Iris pigment epithelial cell (primary cell): ENCODE measurements around the gene NHLRC4.

Source experiments
- DNase-seq: peaks from one replicate; pipeline ENCODE4 v3.0.0-alpha.2; 2011; ENCODE audit warnings: low read depth

NHLRC4 gene

GRCh38 chr16:567373-568256 lies 810 bp downstream of the NHLRC4 start:
- DNase-seq = no peak

- no peak for DNase-seq
Measured at GRCh38 chr16:568401-569258, 1.8 kb downstream of the NHLRC4 start.

- DNase-seq = peak; percentile 49
Measured at GRCh38 chr16:569445-570254, 2.8 kb downstream of the NHLRC4 start, which contains the start of gene PIGQ. Gene PIGQ (plus strand): TSS chr16:569968. CDS start chr16:574075, 4,107 bp downstream.

GRCh38 chr16:572865-573650 lies 6.3 kb downstream of the NHLRC4 start:
- DNase-seq = no peak

GRCh38 chr16:574021-574760 lies 7.4 kb downstream of the NHLRC4 start:
- no peak for DNase-seq

GRCh38 chr16:575354-576196 lies 8.8 kb downstream of the NHLRC4 start:
- DNase-seq = no peak

GRCh38 chr16:576197-576822 lies 9.5 kb downstream of the NHLRC4 start:
- DNase-seq = no peak

GRCh38 chr16:576823-577201 lies 10.0 kb downstream of the NHLRC4 start:
- no peak for DNase-seq

- DNase-seq = no peak
Measured at GRCh38 chr16:577796-578195, 11.0 kb downstream of the NHLRC4 start.

GRCh38 chr16:578232-578869 lies 11.5 kb downstream of the NHLRC4 start:
- DNase-seq = no peak

- DNase-seq = peak; percentile 66
Measured at GRCh38 chr16:578870-579405, 12.1 kb downstream of the NHLRC4 start.

- no peak for DNase-seq
Measured at GRCh38 chr16:580141-580945, 13.5 kb downstream of the NHLRC4 start.

GRCh38 chr16:580946-581498 lies 14.2 kb downstream of the NHLRC4 start:
- DNase-seq = no peak

- DNase-seq = no peak
Measured at GRCh38 chr16:582218-582613, 15.4 kb downstream of the NHLRC4 start.

GRCh38 chr16:582614-583331 lies 16.0 kb downstream of the NHLRC4 start:
- no peak for DNase-seq

- no peak for DNase-seq
Measured at GRCh38 chr16:583470-583814, 16.6 kb downstream of the NHLRC4 start.
